KOPT-K1 (cell line): Measurements from ENCODE around the gene SPEF2.

Source experiments
- H3K27ac ChIP-seq: fragments of 200-600 bp; sonication (generic); 2 replicates; pipeline ENCODE4 v1.5.1; 2016; ENCODE audit warnings: antibody characterized with exemption, mild to moderate bottlenecking, low read depth, low read length; ENCODE audit not compliant: poor library complexity, severe bottlenecking
- H3K36me3 ChIP-seq: fragments of 200-600 bp; sonication (generic); 2 replicates; pipeline ENCODE4 v1.5.1; 2017; ENCODE audit warnings: antibody characterized with exemption, mild to moderate bottlenecking, low read length, moderate library complexity; ENCODE audit not compliant: insufficient read depth
- H3K9me3 ChIP-seq: fragments of 200-600 bp; sonication (generic); 2 replicates; pipeline ENCODE4 v1.5.1; 2017; ENCODE audit warnings: antibody characterized with exemption, low read length, mild to moderate bottlenecking; ENCODE audit not compliant: insufficient read depth, poor library complexity, severe bottlenecking

Gene SPEF2

DNA sequence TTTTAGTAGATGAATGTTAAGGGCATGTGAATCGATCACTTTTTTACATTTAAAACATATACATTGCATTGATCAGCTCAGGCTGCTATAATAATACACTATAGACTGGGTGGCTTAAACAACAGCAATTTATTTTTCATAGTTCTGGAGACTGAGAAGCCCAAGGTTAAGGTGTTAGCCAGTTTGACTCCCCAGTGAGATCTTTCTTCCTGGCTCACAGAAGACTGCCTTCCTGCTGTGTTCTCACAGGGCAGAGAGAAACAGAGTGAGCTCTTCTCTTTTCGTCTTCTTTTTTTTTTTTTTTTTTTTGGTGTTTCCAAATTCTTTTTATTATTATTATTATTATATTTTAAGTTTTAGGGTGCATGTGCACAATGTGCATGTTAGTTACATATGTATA is 56.4 kb downstream of the SPEF2 start:
- Histone ChIP-seq H3K36me3 (no peaks in the 10 kb centered on the region), H3K27ac (no peak overlapping the region)

DNA sequence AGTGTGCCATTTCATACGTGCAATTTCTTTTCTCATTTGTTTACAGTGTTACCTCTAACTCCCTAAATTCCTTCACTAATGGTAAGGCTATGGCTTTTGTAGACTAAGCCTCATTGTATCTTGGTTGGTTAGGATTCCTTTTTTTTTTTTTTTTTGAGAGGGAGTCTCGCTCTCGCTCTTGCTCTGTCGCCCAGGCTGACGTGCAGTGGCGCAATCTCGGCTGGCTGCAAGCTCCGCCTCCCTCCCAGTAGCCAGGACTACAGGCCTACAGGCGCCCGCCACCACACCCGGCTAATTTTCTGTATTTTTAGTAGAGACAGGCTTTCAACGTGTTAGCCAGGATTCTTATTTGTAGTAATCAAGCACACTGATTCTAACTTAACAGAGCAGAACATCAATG is 57.7 kb downstream of the SPEF2 start:
- no peaks in the 10 kb centered on the region for H3K36me3 ChIP-seq
- no peaks in the 10 kb centered on the region for H3K9me3 ChIP-seq
- H3K27ac ChIP-seq, result no peak overlapping the region

More for the DNA sequence above, 56.4 kb downstream of the SPEF2 start:
- no peaks in the 10 kb centered on the region for H3K9me3 ChIP-seq

DNA sequence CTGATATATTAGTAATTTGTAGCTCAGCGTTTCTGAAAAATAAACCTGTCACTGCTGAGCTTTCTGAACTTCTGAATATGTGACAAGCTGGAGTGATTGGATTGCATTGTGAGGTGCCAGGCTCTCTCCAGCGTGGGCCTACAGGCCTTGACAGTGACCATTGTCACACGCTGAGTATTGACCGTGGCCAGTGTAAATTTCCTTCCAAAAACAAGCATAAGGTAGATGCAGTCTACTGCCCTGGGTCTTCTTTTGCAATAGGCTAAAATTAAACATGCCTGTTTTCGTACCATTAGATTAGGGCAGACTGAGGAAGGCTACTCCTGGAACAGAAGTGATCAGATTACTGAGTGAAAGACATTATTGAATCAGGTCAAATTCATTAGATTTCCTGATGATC is 60.2 kb downstream of the SPEF2 start:
- H3K36me3 ChIP-seq, result no peaks in the 10 kb centered on the region
- H3K9me3 ChIP-seq, result no peaks in the 10 kb centered on the region
- H3K27ac ChIP-seq, result no peak overlapping the region

DNA sequence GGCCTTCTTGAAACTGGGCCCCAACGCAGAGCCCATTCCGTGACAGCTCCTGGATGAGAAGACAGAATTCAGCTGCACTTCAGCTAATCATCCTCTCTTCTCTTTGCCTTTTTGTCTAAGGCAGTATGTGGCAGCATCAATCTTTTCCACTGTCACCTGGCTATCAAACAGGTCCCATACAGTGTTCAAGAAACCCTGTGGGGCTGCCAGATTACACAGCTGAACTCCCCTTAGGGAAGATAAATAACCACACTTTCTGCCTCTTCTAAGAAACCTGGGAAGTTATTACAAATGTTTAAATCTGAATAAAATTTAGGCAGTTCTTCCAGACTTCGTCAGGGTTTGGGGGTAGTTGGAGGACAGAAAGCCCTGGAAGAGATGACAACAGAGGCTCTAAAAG is 61.0 kb downstream of the SPEF2 start:
- Histone ChIP-seq H3K9me3 (no peaks in the 10 kb centered on the region), H3K36me3 (no peaks in the 10 kb centered on the region), H3K27ac (no peak overlapping the region)

DNA sequence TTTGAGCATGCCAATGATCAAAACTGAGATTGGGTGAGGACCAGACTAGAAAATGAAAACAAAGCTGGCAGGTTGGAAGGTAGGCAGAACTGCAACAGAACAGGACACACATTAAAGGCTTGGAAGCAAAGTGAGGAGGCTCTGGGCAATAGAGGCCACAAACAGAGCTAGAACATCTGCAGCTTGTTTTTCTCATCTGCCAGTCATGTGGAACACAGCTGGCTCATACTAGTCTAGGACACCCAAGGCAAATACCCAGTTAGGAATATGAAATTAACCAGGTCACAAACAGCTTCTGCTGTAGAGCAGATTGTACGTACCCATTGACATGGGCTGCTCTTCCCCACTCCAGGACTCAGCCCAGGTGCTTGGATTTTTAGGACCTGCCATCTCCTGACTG is 61.7 kb downstream of the SPEF2 start:
- no peak overlapping the region for H3K27ac ChIP-seq
- no peaks in the 10 kb centered on the region for H3K36me3 ChIP-seq
- H3K9me3 ChIP-seq, result no peaks in the 10 kb centered on the region

GRCh38 chr5:35681911-35682310 is 64.2 kb downstream of the SPEF2 start:
- H3K9me3 ChIP-seq, result no peaks in the 10 kb centered on the region
- H3K36me3 ChIP-seq, result no peaks in the 10 kb centered on the region
- no peak overlapping the region for H3K27ac ChIP-seq

DNA sequence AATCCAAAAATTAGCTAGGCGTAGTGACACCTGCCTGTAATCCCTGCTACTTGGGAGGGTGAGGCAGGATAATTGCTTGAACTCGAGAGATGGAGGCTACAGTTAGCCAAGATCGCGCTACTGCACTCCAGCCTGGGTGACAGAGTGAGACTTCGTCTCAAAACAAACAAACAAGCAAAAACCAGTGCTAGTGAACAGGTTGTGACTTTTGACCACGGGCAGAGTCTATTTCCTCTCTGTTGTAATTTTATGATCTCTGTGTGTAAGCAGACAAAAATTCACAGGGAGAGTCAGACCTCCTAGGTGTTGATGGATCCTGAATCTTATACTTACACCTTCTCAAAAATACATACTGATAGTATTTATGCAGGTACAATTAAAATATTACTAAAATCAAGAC is 65.8 kb downstream of the SPEF2 start:
- Histone ChIP-seq H3K9me3 (no peaks in the 10 kb centered on the region), H3K27ac (no peak overlapping the region)

DNA sequence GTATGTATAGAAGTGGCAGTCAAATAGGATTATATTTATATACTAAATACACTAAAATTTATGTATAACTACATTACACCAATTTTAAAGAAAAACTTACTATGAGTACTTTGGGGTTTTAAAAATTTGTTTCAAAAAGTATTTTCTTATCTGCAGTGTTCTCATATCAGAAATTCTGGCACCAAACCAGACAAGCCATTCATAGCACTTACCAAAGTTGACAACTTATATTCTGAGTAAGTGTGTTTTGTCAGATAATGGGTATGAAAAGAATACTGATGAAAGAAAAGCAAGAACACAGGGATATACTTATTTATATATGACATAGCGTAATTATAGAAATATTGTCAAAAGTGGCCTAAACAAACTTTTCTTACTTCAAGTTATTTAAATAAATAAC is 67.5 kb downstream of the SPEF2 start:
- Histone ChIP-seq H3K9me3 (no peaks in the 10 kb centered on the region), H3K36me3 (no peaks in the 10 kb centered on the region), H3K27ac (no peak overlapping the region)

More for the DNA sequence above, 65.8 kb downstream of the SPEF2 start:
- no peaks in the 10 kb centered on the region for H3K36me3 ChIP-seq

GRCh38 chr5:35687961-35688360 is 70.3 kb downstream of the SPEF2 start:
- Histone ChIP-seq H3K36me3 (no peaks in the 10 kb centered on the region), H3K9me3 (no peaks in the 10 kb centered on the region), H3K27ac (no peak overlapping the region)

GRCh38 chr5:35694481-35694880 is 76.8 kb downstream of the SPEF2 start:
- H3K9me3 ChIP-seq, result no peaks in the 10 kb centered on the region
- H3K27ac ChIP-seq, result no peak overlapping the region

DNA sequence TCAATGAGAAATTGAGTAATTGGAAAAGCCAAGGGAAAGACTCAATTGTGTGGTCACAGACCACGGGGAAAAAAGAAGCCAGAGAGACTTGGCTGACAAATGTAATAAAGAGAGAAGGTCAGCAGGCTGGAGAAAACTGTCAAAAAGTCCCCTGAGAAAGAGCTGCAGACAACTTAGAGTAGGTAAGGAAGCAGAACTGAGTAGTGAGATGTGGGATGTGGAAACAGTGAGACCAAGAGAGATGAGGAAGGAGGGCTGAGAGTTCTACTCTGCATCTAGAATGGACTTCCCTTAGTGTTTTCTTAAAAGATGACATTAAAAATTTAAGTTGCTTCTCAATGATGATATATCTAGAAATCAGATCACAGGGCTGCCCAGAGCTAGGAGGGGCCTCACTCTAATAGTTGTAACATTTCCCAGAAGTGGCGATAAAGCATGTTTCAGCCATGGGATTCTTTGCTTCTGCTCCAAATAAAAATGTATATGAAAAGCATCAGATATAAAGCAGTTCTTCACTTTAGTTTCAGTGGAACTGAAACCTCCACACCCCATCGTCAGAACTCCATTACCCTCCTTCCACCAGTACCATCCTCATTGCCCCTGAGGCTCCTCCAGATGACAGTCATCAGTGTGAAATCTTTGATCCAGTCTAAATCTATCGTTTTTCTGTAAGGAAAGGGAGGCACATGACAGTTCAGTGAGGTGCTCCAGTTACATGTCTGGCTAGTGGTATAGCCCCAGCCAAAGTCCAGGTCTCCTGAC is 80.6 kb downstream of the SPEF2 start:
- Histone ChIP-seq H3K27ac (no peak overlapping the region), H3K36me3 (no peaks in the 10 kb centered on the region), H3K9me3 (no peaks in the 10 kb centered on the region)

More at GRCh38 chr5:35694481-35694880, 76.8 kb downstream of the SPEF2 start:
- no peaks in the 10 kb centered on the region for H3K36me3 ChIP-seq

DNA sequence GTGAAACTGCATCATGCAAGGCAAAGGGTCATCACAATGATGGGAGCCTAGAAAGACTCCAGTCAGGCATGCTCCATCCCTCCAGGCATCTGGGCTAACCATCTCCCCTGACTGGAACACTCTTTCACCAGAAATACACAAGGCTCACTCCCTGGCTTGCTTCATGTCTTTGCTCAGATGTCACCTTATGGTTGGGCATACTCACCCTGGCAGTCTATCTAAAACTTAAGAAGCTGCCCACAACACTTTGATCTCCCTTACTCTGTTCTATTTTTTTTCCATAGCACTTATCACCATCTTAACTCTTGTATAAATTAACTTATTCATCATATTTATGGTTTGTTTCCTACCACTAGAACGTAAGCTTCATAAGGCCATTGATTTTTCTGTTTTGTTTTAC is 90.0 kb downstream of the SPEF2 start:
- H3K27ac ChIP-seq, result no peak overlapping the region
- no peaks in the 10 kb centered on the region for H3K36me3 ChIP-seq
- no peaks in the 10 kb centered on the region for H3K9me3 ChIP-seq

GRCh38 chr5:35709688-35710087 is 92.0 kb downstream of the SPEF2 start:
- Histone ChIP-seq H3K27ac (no peak overlapping the region), H3K36me3 (no peaks in the 10 kb centered on the region), H3K9me3 (no peaks in the 10 kb centered on the region)

DNA sequence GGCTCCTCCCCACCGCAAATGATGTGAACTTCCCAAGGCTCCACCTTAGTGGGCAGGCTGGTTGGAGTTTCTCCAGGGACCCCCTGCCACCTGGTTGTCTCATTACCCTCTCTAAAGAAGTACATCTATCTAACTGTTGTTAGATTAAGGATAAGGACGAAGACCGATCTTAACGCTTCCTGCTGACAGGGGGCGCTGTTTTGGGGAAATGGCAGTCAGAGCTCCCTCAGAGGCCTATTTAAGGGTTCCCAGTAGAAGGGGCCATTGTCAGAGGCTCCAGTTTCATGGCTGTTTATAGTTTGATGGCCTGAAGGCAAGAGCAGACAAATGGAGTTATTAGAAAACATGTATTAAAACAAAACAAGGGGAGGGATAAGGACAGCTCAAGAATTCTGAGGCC is 100.1 kb downstream of the SPEF2 start:
- Histone ChIP-seq H3K9me3 (peaks cover under 1% of the 10 kb centered on the region), H3K36me3 (no peaks in the 10 kb centered on the region), H3K27ac (no peak overlapping the region)

DNA sequence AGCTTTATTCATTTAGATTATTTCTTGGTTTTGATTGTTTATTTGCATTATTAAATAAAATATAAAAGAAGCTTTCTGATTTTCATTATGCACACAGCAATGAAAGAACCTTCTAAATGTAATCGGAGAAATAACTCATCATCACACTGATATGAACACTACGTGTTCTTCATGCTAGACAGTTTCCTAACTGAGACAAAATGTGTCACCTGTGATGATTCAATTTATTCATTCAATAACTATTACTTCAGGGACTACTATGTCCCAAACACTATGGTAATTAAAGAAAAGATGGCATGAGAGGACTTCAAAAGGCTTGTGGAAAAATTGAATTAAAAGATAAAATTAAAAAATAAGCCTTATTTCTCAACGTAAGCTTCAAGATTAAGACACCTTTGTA is 118.1 kb downstream of the SPEF2 start:
- H3K36me3 ChIP-seq, result no peaks in the 10 kb centered on the region
- H3K27ac ChIP-seq, result no peak overlapping the region
- H3K9me3 ChIP-seq, result peaks cover 5% of the 10 kb centered on the region

DNA sequence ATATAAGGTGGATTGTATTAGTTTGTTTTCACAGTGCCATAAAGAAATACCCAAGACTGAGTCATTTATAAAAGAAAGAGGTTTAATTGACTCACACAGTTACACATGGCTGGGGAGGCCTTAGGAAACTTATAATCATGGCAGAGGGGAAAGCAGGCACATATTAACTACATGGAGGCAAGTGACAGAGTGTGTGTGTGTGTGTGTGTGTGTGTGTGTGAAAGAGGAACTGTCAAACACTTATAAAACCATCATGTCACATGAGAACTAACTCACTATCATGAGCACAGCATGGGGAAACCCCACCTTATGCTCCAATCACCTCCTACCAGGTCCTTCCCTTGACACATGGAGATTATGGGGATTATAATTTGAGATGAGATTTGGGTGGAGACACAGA is 118.6 kb downstream of the SPEF2 start:
- H3K27ac ChIP-seq, result no peak overlapping the region
- no peaks in the 10 kb centered on the region for H3K36me3 ChIP-seq
- peaks cover 5% of the 10 kb centered on the region for H3K9me3 ChIP-seq
